IMR-90 (cell line): ENCODE results near the gene EXOC6B. TPM values are rescaled to one million over a fixed set of nuclear protein-coding genes. Genes with fewer than 3 reads are reported as not detected.

Experiments
- ATAC-seq: fragments of 200-7000 bp; cut with Tn5 transposase; 2 replicates; pipeline ENCODE4 v1.9.1; 2020; ENCODE audit warnings: low read depth, mild to moderate bottlenecking, moderate library complexity
- BruUV-seq: library from RNA; stranded (reverse); fragments of 400-500 nt; replicated peaks from 2 replicates; lab custom pipeline; 2021; lab: Mats Ljungman, UMichigan
- CTCF ChIA-PET: fragments of 300-600 bp; formaldehyde crosslinking; extraction: SDS; loops from one replicate; lab custom pipeline; 2021; ENCODE audit warnings: antibody characterized with exemption; lab: Yijun Ruan, JAX
- POLR2A ChIA-PET: fragments of 300-600 bp; sonication (Branson Sonifier 250); formaldehyde crosslinking; loops from one replicate; lab custom pipeline; 2022; ENCODE audit warnings: antibody characterized with exemption; ENCODE audit not compliant: unreplicated experiment; lab: Charles Lee
- DNase-seq: peaks from one replicate; pipeline ENCODE4 v3.0.0; 2013
- H2AFZ ChIP-seq: replicated peaks from 2 replicates; pipeline ENCODE3; 2013; ENCODE audit warnings: low read length, mild to moderate bottlenecking; ENCODE audit not compliant: poor library complexity
- H2AK5ac ChIP-seq: 2 replicates; pipeline ENCODE4 v1.6.1; 2013; ENCODE audit warnings: low read depth, low read length, inconsistent platforms
- H2AK9ac ChIP-seq: replicated peaks from 2 replicates; pipeline ENCODE3; 2013; ENCODE audit warnings: mild to moderate bottlenecking, low read depth, low read length, moderate library complexity; ENCODE audit not compliant: poor library complexity
- H2BK120ac ChIP-seq: 2 replicates; pipeline ENCODE4 v1.6.1; 2013; ENCODE audit warnings: low read depth, low read length, inconsistent platforms
- H2BK15ac ChIP-seq: 3 replicates; pipeline ENCODE4 v1.6.1; 2013; ENCODE audit warnings: low read depth, low read length, inconsistent platforms
- H2BK20ac ChIP-seq: 2 replicates; pipeline ENCODE4 v1.6.1; 2013; ENCODE audit warnings: low read depth, mild to moderate bottlenecking, inconsistent platforms, low read length, moderate library complexity
- H2BK5ac ChIP-seq: 2 replicates; pipeline ENCODE4 v1.6.1; 2013; ENCODE audit warnings: mild to moderate bottlenecking, low read depth, low read length, inconsistent platforms; ENCODE audit not compliant: poor library complexity, severe bottlenecking
- H3K14ac ChIP-seq: replicated peaks from 2 replicates; pipeline ENCODE4 v1.6.1; 2013; ENCODE audit warnings: low read depth, low read length, inconsistent platforms
- H3K18ac ChIP-seq: 2 replicates; pipeline ENCODE4 v1.6.1; 2013; ENCODE audit warnings: low read depth, low read length, control low read depth
- H3K23ac ChIP-seq: 2 replicates; pipeline ENCODE4 v1.6.1; 2013; ENCODE audit warnings: low read depth, low read length, inconsistent platforms
- H3K27ac ChIP-seq: 2 replicates; pipeline ENCODE4 v1.5.1; 2013; ENCODE audit warnings: mild to moderate bottlenecking, control low read depth, low read length; ENCODE audit not compliant: insufficient read depth
- H3K27me3 ChIP-seq: 2 replicates; pipeline ENCODE4 v1.6.1; 2013; ENCODE audit warnings: low read length; ENCODE audit not compliant: control insufficient read depth, insufficient read depth
- H3K36me3 ChIP-seq: 2 replicates; pipeline ENCODE4 v1.6.1; 2013; ENCODE audit warnings: low read length, mixed read lengths; ENCODE audit not compliant: control insufficient read depth, insufficient read depth
- H3K4ac ChIP-seq: 2 replicates; pipeline ENCODE4 v1.6.1; 2013; ENCODE audit warnings: low read depth, low read length, inconsistent platforms
- H3K4me1 ChIP-seq: 2 replicates; pipeline ENCODE4 v1.6.1; 2013; ENCODE audit warnings: low read length, mixed read lengths; ENCODE audit not compliant: control insufficient read depth, insufficient read depth
- H3K4me2 ChIP-seq: 2 replicates; pipeline ENCODE4 v1.6.1; 2013; ENCODE audit warnings: low read depth, mild to moderate bottlenecking, control low read depth, low read length, moderate library complexity
- H3K4me3 ChIP-seq: 2 replicates; pipeline ENCODE4 v1.5.1; 2013; ENCODE audit warnings: low read depth, mild to moderate bottlenecking, control low read depth, low read length, moderate library complexity; ENCODE audit not compliant: insufficient read depth
- H3K56ac ChIP-seq: 2 replicates; pipeline ENCODE4 v1.6.1; 2013; ENCODE audit warnings: low read length, inconsistent platforms; ENCODE audit not compliant: insufficient read depth; ENCODE audit errors: extremely low read depth
- H3K79me1 ChIP-seq, 2 experiments: 2 replicates each; pipeline ENCODE4 v1.6.1; 2013; ENCODE audit warnings: low read length in 2 of 2, inconsistent platforms in 1 of 2, low read depth in 1 of 2
- H3K9ac ChIP-seq: 2 replicates; pipeline ENCODE4 v1.6.1; 2013; ENCODE audit warnings: low read depth, low read length, control low read depth
- H3K9me1 ChIP-seq: 2 replicates; pipeline ENCODE4 v1.6.1; 2013; ENCODE audit warnings: low read length, inconsistent platforms; ENCODE audit not compliant: insufficient read depth
- H3K9me3 ChIP-seq: 2 replicates; pipeline ENCODE4 v1.6.1; 2013; ENCODE audit warnings: low read length; ENCODE audit not compliant: control insufficient read depth, insufficient read depth
- H4K20me1 ChIP-seq: 2 replicates; pipeline ENCODE4 v1.6.1; 2013; ENCODE audit warnings: low read length, inconsistent platforms; ENCODE audit not compliant: insufficient read depth
- H4K5ac ChIP-seq: 2 replicates; pipeline ENCODE4 v1.6.1; 2013; ENCODE audit warnings: mild to moderate bottlenecking, low read depth, low read length, control low read depth
- H4K8ac ChIP-seq, 2 experiments: 2 replicates each; pipeline ENCODE4 v1.6.1; 2013; ENCODE audit warnings: low read depth in 2 of 2, low read length in 2 of 2, control low read depth in 1 of 2, inconsistent platforms in 1 of 2
- H4K91ac ChIP-seq: 2 replicates; pipeline ENCODE4 v1.6.1; 2013; ENCODE audit warnings: low read depth, low read length, inconsistent platforms; ENCODE audit not compliant: insufficient read depth
- BHLHE40 ChIP-seq: fragments of 150-350 bp; IDR thresholded peaks from 2 replicates; pipeline ENCODE4 v1.6.1; 2016; ENCODE audit warnings: mild to moderate bottlenecking, low read depth, low read length
- CEBPB ChIP-seq: IDR thresholded peaks from 2 replicates; pipeline ENCODE4 v1.6.1; 2012; ENCODE audit warnings: low read depth, low read length, improper control_type of control experiment
- CHD1 ChIP-seq: IDR thresholded peaks from 2 replicates; pipeline ENCODE4 v1.6.1; 2012; ENCODE audit warnings: low read depth, low read length, improper control_type of control experiment
- CTCF ChIP-seq: conservative IDR thresholded peaks from 2 replicates; pipeline ENCODE4 v1.5.1; 2012; ENCODE audit warnings: mild to moderate bottlenecking, low read depth, low read length, improper control_type of control experiment
- FOS ChIP-seq: fragments of 150-350 bp; IDR thresholded peaks from 2 replicates; pipeline ENCODE4 v1.6.1; 2016; ENCODE audit warnings: low read depth, low read length
- MAFK ChIP-seq: IDR thresholded peaks from 2 replicates; pipeline ENCODE4 v1.6.1; 2012; ENCODE audit warnings: low read depth, low read length, improper control_type of control experiment
- MAZ ChIP-seq: IDR thresholded peaks from 2 replicates; pipeline ENCODE4 v1.6.1; 2012; ENCODE audit warnings: low read depth, mild to moderate bottlenecking, low read length, improper control_type of control experiment, moderate library complexity, borderline replicate concordance
- MXI1 ChIP-seq: IDR thresholded peaks from 2 replicates; pipeline ENCODE4 v1.6.1; 2012; ENCODE audit warnings: low read depth, mild to moderate bottlenecking, low read length, moderate library complexity, borderline replicate concordance
- NFE2L2 ChIP-seq: fragments of 150-350 bp; IDR thresholded peaks from 2 replicates; pipeline ENCODE4 v1.6.1; 2016; ENCODE audit warnings: low read depth, mild to moderate bottlenecking, low read length
- POLR2A ChIP-seq: IDR thresholded peaks from 2 replicates; pipeline ENCODE4 v1.6.1; 2012; ENCODE audit warnings: mild to moderate bottlenecking, low read depth, low read length
- RAD21 ChIP-seq: IDR thresholded peaks from 2 replicates; pipeline ENCODE4 v1.6.1; 2012; ENCODE audit warnings: low read length, improper control_type of control experiment
- RCOR1 ChIP-seq: IDR thresholded peaks from 2 replicates; pipeline ENCODE4 v1.6.1; 2012; ENCODE audit warnings: mild to moderate bottlenecking, low read length, improper control_type of control experiment; ENCODE audit not compliant: insufficient replicate concordance
- RFX5 ChIP-seq: IDR thresholded peaks from 2 replicates; pipeline ENCODE4 v1.8.0; 2012; ENCODE audit warnings: low read depth, mild to moderate bottlenecking, low read length, moderate library complexity
- SMC3 ChIP-seq: fragments of 150-350 bp; IDR thresholded peaks from 2 replicates; pipeline ENCODE4 v1.6.1; 2016; ENCODE audit warnings: low read depth, mild to moderate bottlenecking, antibody characterized with exemption, low read length, moderate library complexity
- WGBS, 2 experiments: methylation state at CpG; one replicate each; pipeline versions ENCODE4 v1.1.5 to v1.1.7; 2013; ENCODE audit warnings: missing lambda C conversion rate in 2 of 2; ENCODE audit not compliant: insufficient read length in 1 of 2; ENCODE audit errors: extremely low coverage in 2 of 2; 5-methylcytosine and 5-hydroxymethylcytosine counted together
- dilution Hi-C: fragments of 300-500 bp; cut with HindIII; formaldehyde crosslinking; loops from one replicate; pipeline ENCODE4 v1.14.3; 2018; ENCODE audit warnings: low sequenced_read_pairs; ENCODE audit not compliant: unreplicated experiment
- in situ Hi-C: fragments of 300-500 bp; cut with MboI; formaldehyde crosslinking; loops from 3 replicates; pipeline ENCODE4 v1.14.3; 2019; ENCODE audit warnings: low sequenced_read_pairs, inconsistent platforms, mixed read lengths
- intact Hi-C: fragments of 100-400 bp; cut with micrococcal nuclease; formaldehyde crosslinking; loops from 2 replicates; pipeline ENCODE4 v1.10.0; 2022
- polyA plus RNA-seq, 3 experiments: library from polyadenylated mRNA; depleted of rRNA; stranded (reverse); fragments of >200 nt; gene quantifications; 2 replicates each; pipeline ENCODE4 v1.2.3, GENCODE V29; 2012; ENCODE audit warnings: low replicate concordance in 1 of 3
- total RNA-seq: library from RNA; depleted of rRNA; stranded (reverse); fragments of >200 nt; gene quantifications from 2 replicates; pipeline ENCODE4 v1.2.3, GENCODE V29; 2012
- TF ChIP-seq, protein P1 (sequence below): fragments of 150-350 bp; IDR thresholded peaks from 2 replicates; pipeline ENCODE4 v1.6.1; 2017; ENCODE audit warnings: mild to moderate bottlenecking, antibody characterized with exemption, low read length, low read depth
- TF ChIP-seq, protein P2 (sequence below): fragments of 150-350 bp; IDR thresholded peaks from 2 replicates; pipeline ENCODE4 v1.6.1; 2016; ENCODE audit warnings: low read depth, mild to moderate bottlenecking, low read length, moderate library complexity, borderline replicate concordance

Gene EXOC6B
- total and polyA plus RNA-seq, 2 of the 4 experiments (the other 2 are of a cell fraction), result 10.2 to 29.4 TPM

DNA sequence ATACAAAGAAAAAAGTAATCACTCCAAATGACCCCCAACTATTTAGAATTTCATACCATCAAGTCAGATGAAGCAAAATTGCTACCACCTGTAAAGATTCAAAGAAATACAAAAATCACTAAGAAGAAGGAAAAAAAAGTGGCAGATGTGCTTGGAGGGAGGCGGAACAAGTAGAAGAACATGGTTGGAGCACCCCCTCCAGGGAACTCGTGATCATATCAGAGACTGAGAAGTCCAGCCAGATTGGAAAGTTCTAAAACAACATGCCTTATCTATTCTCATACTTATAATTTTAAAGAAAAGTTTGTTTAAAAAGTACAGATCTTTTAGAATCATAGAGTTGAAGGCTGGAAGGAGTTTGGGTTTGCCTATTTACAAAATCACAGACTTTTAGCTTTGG lies 564.8 kb downstream of the EXOC6B start:
- TF ChIP-seq CEBPB, result no peak
- TF ChIP-seq, protein P1, sequence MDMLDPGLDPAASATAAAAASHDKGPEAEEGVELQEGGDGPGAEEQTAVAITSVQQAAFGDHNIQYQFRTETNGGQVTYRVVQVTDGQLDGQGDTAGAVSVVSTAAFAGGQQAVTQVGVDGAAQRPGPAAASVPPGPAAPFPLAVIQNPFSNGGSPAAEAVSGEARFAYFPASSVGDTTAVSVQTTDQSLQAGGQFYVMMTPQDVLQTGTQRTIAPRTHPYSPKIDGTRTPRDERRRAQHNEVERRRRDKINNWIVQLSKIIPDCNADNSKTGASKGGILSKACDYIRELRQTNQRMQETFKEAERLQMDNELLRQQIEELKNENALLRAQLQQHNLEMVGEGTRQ, result no peak
- no peak for TF ChIP-seq SMC3
- no peak for TF ChIP-seq FOS
- TF ChIP-seq CHD1, result no peak
- TF ChIP-seq RFX5, result no peak
- no peak for TF ChIP-seq NFE2L2
- TF ChIP-seq RCOR1, result no peak
- TF ChIP-seq CTCF, result no peak
- no peak for TF ChIP-seq POLR2A
- no peak for TF ChIP-seq RAD21
- TF ChIP-seq, protein P2, sequence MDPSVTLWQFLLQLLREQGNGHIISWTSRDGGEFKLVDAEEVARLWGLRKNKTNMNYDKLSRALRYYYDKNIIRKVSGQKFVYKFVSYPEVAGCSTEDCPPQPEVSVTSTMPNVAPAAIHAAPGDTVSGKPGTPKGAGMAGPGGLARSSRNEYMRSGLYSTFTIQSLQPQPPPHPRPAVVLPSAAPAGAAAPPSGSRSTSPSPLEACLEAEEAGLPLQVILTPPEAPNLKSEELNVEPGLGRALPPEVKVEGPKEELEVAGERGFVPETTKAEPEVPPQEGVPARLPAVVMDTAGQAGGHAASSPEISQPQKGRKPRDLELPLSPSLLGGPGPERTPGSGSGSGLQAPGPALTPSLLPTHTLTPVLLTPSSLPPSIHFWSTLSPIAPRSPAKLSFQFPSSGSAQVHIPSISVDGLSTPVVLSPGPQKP, result no peak
- TF ChIP-seq MAFK, result no peak
- TF ChIP-seq MAZ, result no peak
- no peak for TF ChIP-seq BHLHE40
- no peak for TF ChIP-seq MXI1
- no peak for ATAC-seq
- no peak overlapping the region for H3K23ac ChIP-seq
- H4K91ac ChIP-seq, result no peak overlapping the region
- H3K4me3 ChIP-seq, result no peak overlapping the region
- no peak overlapping the region for H3K14ac ChIP-seq
- H3K27ac ChIP-seq, result no peak overlapping the region
- no peak overlapping the region for H4K8ac ChIP-seq
- dilution Hi-C loops, result no loop called here
- in situ Hi-C loops, result no loop called here
- H4K20me1 ChIP-seq, result no peaks in the 10 kb centered on the region
- H3K9me1 ChIP-seq, result peaks cover 3% of the 10 kb centered on the region; the same call in 1 of the 2 replicates
- no peak overlapping the region for H2AFZ ChIP-seq
- H2BK120ac ChIP-seq, result no peak overlapping the region
- no peak overlapping the region for H3K9ac ChIP-seq
- H3K4me1 ChIP-seq, result no peaks in the 10 kb centered on the region
- WGBS, 2 experiments, result no CpG with 5 or more reads among the region's 2 CpGs
- H3K27me3 ChIP-seq, result no peaks in the 10 kb centered on the region
- H2BK5ac ChIP-seq, result no peak overlapping the region
- BruUV-seq, result no TSS peak
- H2BK20ac ChIP-seq, result no peak overlapping the region
- no peak overlapping the region for H3K18ac ChIP-seq
- ChIA-PET CTCF (no interaction called here), POLR2A (no interaction called here)
- H2BK15ac ChIP-seq, result no peak overlapping the region
- no peak overlapping the region for H3K56ac ChIP-seq
- H4K5ac ChIP-seq, result no peak overlapping the region
- H2AK9ac ChIP-seq, result no peak overlapping the region
- H3K79me1 ChIP-seq, result no peaks in the 10 kb centered on the region; a peak in 1 of 4 replicates
- no peak for DNase-seq
- no peaks in the 10 kb centered on the region for H3K9me3 ChIP-seq
- no peak overlapping the region for H3K4ac ChIP-seq
- intact Hi-C loops, result no loop called here
- no peak overlapping the region for H3K4me2 ChIP-seq
- no peak overlapping the region for H2AK5ac ChIP-seq
- H3K36me3 ChIP-seq, result no peaks in the 10 kb centered on the region
